ENCODE data around the gene PFDN1.

DNA sequence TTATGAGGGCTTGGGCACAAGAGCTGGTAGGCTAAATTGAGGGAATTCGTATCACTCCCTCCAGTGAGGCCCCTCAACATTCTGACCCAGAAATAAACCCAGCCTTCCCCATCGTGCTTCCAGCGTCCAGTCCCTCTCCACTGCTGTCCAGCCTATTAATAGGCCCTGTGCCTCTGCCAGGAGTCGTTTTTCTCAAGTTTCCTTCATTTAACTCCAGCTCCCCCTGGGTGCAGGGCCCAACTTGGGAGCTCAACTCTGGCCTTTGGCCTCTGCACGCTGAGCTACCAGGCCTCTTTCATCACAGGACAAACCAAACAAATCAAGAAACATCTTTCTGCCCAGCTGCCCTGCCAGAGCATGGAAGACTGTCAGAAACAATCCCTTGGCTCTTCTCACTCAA is 33.5 kb upstream of the PFDN1 start:
- TF ChIP-seq, protein P1, sequence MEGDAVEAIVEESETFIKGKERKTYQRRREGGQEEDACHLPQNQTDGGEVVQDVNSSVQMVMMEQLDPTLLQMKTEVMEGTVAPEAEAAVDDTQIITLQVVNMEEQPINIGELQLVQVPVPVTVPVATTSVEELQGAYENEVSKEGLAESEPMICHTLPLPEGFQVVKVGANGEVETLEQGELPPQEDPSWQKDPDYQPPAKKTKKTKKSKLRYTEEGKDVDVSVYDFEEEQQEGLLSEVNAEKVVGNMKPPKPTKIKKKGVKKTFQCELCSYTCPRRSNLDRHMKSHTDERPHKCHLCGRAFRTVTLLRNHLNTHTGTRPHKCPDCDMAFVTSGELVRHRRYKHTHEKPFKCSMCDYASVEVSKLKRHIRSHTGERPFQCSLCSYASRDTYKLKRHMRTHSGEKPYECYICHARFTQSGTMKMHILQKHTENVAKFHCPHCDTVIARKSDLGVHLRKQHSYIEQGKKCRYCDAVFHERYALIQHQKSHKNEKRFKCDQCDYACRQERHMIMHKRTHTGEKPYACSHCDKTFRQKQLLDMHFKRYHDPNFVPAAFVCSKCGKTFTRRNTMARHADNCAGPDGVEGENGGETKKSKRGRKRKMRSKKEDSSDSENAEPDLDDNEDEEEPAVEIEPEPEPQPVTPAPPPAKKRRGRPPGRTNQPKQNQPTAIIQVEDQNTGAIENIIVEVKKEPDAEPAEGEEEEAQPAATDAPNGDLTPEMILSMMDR (conservative IDR thresholded peaks at IDR 0.05; ENCODE audit: low read depth, low read length) = no peak
- no peak for TF ChIP-seq EZH2 (IDR thresholded peaks at IDR 0.05; ENCODE audit: low read length, unreplicated experiment)
